Activated naive CD4-positive, alpha-beta T cell treated with anti-CD3 and anti-CD28 coated beads, Interleukin-2, amount 50 U/mL, for 72 hours (primary cell): Measurements from ENCODE around the gene C11orf65. TPM values are rescaled to one million over a fixed set of nuclear protein-coding genes. Genes with fewer than 3 reads are reported as not detected.
"Not testable (repeated sequence)": the region's sequence is repeated elsewhere in the genome, so short reads cannot be mapped to it uniquely, and the experiment has no call there.

Experiments used
- ATAC-seq, 2 donors: fragments of 150-1000 bp; cut with Tn5 transposase; 2 replicates each; pipeline ENCODE4 v1.10.0; 2021; ENCODE audit warnings: mild to moderate bottlenecking in 2 of 2, moderate library complexity in 2 of 2
- DNase-seq, 2 donors: peaks; one replicate each; pipeline ENCODE4 v3.0.0; 2021 to 2022; ENCODE audit warnings: low spot score in 2 of 2
- H3K27ac Mint-ChIP-seq, 2 donors: one replicate each; pipeline ENCODE4 v1.8.0; 2022; ENCODE audit warnings: mild to moderate bottlenecking in 2 of 2, mixed read lengths in 2 of 2
- H3K36me3 Mint-ChIP-seq, 2 donors: one replicate each; pipeline ENCODE4 v1.8.0; 2022; ENCODE audit warnings: mixed read lengths in 2 of 2
- H3K9me3 Mint-ChIP-seq, 2 donors: one replicate each; pipeline ENCODE4 v1.8.0; 2022; ENCODE audit warnings: mixed read lengths in 2 of 2
- total RNA-seq, 2 donors: library from RNA; stranded (reverse); gene quantifications; one replicate each; pipeline ENCODE4 v1.2.3, GENCODE V29; 2022

Gene C11orf65
- total RNA-seq, 2 donors from 2014 or later = 0.66 to 1.2 TPM

GRCh38 chr11:108405706-108406105 is 61.6 kb downstream of the C11orf65 start:
- H3K27ac Mint-ChIP-seq = no peak overlapping the region

GRCh38 chr11:108403052-108403451 is 64.3 kb downstream of the C11orf65 start:
- Mint-ChIP-seq H3K27ac (no peak overlapping the region), H3K9me3 (no peaks in the 10 kb centered on the region), H3K36me3 (no peaks in the 10 kb centered on the region)
- no peak for ATAC-seq
- no peak for DNase-seq

More at GRCh38 chr11:108405706-108406105, 61.6 kb downstream of the C11orf65 start:
- DNase-seq (no peak), ATAC-seq (no peak)
- H3K9me3 Mint-ChIP-seq = no peaks in the 10 kb centered on the region
- no peaks in the 10 kb centered on the region for H3K36me3 Mint-ChIP-seq

GRCh38 chr11:108402241-108402640 is 65.1 kb downstream of the C11orf65 start:
- H3K36me3 Mint-ChIP-seq = no peaks in the 10 kb centered on the region
- ATAC-seq = no peak
- H3K9me3 Mint-ChIP-seq = no peaks in the 10 kb centered on the region
- DNase-seq = no peak
- H3K27ac Mint-ChIP-seq = no peak overlapping the region

GRCh38 chr11:108398439-108398838 is 68.9 kb downstream of the C11orf65 start:
- Mint-ChIP-seq H3K36me3 (no peaks in the 10 kb centered on the region), H3K9me3 (no peaks in the 10 kb centered on the region), H3K27ac (no peak overlapping the region)
- no peak for DNase-seq
- no peak for ATAC-seq

DNA sequence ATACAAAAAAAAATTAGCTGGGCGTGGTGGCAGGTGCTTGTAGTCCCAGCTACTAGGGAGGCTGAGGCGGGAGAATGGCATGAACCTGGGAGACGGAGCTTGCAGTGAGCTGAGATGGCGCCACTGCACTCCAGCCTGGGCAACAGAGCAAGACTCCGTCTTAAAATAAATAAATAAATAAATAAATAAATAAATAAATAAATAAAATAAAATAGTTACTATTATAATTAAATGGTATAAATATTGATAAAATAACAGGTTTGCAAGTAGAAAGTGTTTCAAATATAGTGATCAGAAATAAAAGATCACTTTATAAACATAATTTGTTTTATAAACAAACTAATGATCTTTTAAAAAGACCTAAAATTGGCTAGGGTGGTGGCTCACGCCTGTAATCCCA is 70.7 kb downstream of the C11orf65 start:
- H3K36me3 Mint-ChIP-seq, DNase-seq, H3K27ac Mint-ChIP-seq, H3K9me3 Mint-ChIP-seq, ATAC-seq: not testable (repeated sequence)

DNA sequence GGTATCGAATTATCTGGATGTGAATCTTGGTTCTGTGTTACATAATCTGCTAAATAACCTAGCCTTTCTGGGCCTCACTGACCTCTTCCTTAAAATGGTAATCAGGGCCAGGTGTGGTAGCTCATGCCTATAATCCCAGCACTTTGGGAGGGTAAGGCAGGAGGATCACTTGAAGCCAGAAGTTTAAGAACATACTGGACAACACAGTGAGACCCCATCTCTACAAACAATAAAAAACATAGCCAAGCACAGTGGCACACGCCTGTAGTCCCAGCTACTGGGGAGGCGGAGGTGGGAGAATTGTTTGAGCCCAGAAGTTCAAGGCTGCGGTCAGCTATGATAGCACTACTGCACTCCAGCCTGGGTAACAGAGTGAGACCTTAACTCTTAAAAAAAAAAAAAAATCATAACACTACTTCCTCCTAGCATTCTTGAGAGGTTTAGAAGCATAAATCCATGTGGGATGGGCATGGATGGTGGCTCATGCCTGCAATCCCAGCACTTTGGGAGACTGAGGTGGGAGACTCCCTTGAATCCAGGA is 72.5 kb downstream of the C11orf65 start:
- no peak for ATAC-seq
- DNase-seq = no peak
- no peaks in the 10 kb centered on the region for H3K9me3 Mint-ChIP-seq
- no peak overlapping the region for H3K27ac Mint-ChIP-seq
- H3K36me3 Mint-ChIP-seq = no peaks in the 10 kb centered on the region

DNA sequence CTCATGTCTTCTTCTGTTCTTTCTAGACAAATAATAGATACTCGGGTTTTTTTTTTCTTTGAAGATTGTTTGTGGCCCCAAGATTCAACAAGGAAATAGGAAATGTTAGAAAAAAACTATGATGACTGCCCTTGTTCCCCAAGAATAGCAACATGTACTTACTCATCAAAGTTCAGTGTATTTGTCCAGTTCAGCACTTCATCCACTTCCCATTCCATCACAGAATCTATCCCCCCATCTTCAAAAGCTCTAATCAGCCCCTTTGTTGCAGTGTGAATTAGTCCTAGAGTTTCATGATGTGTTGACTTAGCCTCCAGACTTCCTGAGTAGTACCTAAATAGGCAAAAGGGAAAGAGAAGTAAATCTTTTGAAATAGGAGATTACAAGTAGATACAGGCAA is 74.3 kb downstream of the C11orf65 start:
- Mint-ChIP-seq H3K36me3 (no peaks in the 10 kb centered on the region), H3K27ac (no peak overlapping the region), H3K9me3 (no peaks in the 10 kb centered on the region)
- no peak for DNase-seq
- ATAC-seq = no peak

DNA sequence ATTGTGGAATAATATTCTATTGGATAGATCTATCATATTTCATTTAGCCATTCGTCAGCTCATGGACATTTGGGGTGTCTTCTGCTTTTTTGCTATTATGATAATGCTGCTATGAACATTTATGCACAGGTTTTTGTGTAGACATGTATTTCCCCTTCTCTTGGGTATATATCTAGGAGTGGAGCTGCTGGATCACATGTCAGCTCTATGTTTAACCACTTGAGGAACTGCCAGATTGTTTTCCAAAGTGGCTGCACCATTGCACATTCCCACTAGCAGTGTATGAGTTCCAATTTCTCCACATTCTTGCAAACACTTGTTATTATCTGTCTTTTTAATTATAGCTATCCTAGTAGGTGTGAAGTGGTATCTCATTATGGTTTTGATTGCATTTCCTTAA is 75.0 kb downstream of the C11orf65 start:
- Mint-ChIP-seq H3K9me3 (no peaks in the 10 kb centered on the region), H3K27ac (no peak overlapping the region), H3K36me3 (no peaks in the 10 kb centered on the region)
- no peak for ATAC-seq
- DNase-seq = no peak

DNA sequence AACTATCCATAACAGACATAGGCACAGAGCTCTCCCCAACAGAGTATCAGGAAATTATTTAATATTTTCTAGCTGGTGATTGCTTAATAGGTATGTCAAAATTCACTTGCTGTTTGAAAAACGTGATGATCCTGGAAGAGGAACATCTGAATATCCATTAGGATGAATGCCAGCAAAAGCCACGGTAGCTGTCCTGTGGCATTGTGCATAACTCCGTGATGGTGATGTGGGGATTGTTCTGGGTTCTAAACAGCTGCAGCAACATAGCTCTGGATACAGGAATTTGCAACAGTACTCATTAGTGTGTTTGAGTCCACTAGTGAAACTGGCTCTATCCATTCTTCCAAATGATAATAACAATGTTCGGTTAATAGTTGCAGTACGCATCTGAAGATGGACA is 78.8 kb downstream of the C11orf65 start:
- Mint-ChIP-seq H3K36me3 (no peaks in the 10 kb centered on the region), H3K27ac (no peak overlapping the region), H3K9me3 (no peaks in the 10 kb centered on the region)
- ATAC-seq (no peak), DNase-seq (no peak)

DNA sequence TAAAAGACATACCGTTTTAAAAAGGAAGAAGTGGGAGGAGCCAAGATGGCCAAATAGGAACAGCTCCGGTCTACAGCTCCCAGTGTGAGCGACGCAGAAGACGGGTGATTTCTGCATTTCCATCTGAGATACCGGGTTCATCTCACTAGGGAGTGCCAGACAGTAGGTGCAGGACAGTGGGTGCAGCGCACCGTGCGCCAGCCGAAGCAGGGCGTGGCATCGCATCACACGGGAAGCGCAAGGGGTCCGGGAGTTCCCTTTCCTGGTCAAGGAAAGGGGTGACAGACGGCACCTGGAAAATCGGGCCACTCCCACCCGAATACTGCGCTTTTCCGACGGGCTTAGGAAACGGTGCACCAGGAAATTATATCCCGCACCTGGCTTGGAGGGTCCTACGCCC is 93.8 kb downstream of the C11orf65 start:
- H3K9me3 Mint-ChIP-seq, DNase-seq, H3K27ac Mint-ChIP-seq, ATAC-seq: not testable (repeated sequence)
- peaks cover 14 to 27% of the 10 kb centered on the region in 2 donors for H3K36me3 Mint-ChIP-seq

DNA sequence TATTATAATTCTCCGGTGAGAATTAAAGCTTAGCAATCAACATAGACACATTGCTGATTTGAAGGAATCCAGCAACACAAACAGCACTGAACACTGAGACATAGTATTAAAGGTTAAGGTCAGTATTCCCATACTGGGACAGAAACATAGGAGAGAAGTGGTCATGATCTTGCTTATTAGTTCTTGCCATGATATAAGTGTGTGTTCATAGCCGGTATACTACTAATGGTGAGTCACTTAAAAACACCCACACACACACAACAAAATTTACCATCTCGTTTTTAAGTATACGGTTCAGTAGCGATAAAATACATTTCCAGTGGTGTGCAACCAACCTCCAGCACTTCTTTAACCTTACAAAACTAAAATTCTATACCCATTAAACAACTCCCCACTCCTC is 96.3 kb downstream of the C11orf65 start:
- no peak for ATAC-seq
- peaks cover 4% of the 10 kb centered on the region in 2 donors for H3K9me3 Mint-ChIP-seq
- DNase-seq = no peak
- H3K36me3 Mint-ChIP-seq = peaks cover 23 to 27% of the 10 kb centered on the region in 2 donors
- H3K27ac Mint-ChIP-seq = no peak overlapping the region

DNA sequence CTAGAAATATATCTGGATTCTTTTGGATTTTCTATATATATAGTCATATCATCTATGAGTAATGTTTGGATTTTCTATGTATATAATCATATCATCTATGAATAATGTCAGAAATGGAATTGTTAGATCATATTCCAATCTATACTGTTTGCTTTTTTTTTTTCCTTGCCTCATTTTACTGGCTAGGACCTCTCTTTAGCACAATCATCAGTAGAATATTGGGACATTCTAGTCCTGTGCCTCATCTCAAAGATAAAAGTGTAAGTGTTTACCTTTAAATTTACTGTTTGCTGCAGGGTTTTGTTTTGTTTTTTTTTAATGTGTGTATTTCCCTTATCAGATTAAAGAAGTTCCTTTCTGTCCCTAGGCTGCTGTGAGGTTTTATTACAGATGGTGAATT is 97.0 kb downstream of the C11orf65 start:
- peaks cover 4% of the 10 kb centered on the region in 2 donors for H3K9me3 Mint-ChIP-seq
- ATAC-seq (no peak), DNase-seq (no peak)
- peaks cover 23 to 27% of the 10 kb centered on the region in 2 donors for H3K36me3 Mint-ChIP-seq
- no peak overlapping the region for H3K27ac Mint-ChIP-seq

GRCh38 chr11:108369064-108369463 is 98.3 kb downstream of the C11orf65 start:
- DNase-seq = no peak
- peaks cover 15 to 18% of the 10 kb centered on the region in 2 donors for H3K36me3 Mint-ChIP-seq
- H3K9me3 Mint-ChIP-seq = no peaks in the 10 kb centered on the region
- ATAC-seq = no peak
- H3K27ac Mint-ChIP-seq = no peak overlapping the region

DNA sequence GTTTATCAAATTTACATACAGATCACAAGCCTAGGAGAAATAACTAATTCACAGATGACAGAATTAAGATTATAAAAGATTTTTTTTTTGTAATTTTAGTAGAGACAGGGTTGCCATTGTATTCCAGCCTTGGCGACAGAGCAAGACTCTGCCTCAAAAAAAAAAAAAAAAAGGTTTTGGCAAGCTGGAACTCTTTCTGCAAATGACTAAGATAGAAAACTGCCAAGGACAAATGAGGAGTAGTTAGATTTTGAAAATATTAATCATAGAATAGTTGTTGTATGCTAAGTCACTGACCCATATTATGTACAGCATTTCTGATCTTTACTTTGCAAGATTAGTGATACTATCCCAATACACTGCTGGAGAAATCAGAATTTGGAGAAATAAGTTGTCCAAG is 99.2 kb downstream of the C11orf65 start:
- Mint-ChIP-seq H3K36me3 (peaks cover 10 to 15% of the 10 kb centered on the region in 2 donors), H3K9me3 (no peaks in the 10 kb centered on the region), H3K27ac (no peak overlapping the region)
- DNase-seq = no peak
- no peak for ATAC-seq

DNA sequence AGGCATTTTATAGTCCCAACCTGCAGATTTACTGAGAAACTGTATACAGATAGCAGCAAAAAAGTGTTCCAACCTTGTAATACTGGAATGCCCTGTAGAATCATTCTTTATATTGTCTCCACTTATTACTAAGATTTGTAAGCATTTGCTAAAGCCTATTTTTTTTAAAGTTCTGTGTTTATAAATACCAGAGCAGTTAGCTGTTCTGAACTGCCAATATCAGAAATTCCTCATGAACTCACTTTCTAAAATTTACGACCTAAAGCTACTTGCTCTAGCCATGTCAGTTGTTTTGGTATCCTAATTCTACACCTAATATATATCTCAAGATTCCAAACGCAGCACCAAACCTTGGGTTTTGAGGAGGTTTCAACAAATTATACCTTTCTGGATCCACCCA is 103.2 kb downstream of the C11orf65 start:
- peaks cover 0 to 9% of the 10 kb centered on the region in 2 donors for H3K36me3 Mint-ChIP-seq
- H3K9me3 Mint-ChIP-seq = peaks cover 0 to 6% of the 10 kb centered on the region in 2 donors
- DNase-seq = no peak
- no peak overlapping the region for H3K27ac Mint-ChIP-seq
- no peak for ATAC-seq

GRCh38 chr11:108351468-108351867 is 115.9 kb downstream of the C11orf65 start:
- no peak overlapping the region for H3K27ac Mint-ChIP-seq

GRCh38 chr11:108346451-108346850 is 120.9 kb downstream of the C11orf65 start:
- ATAC-seq = no peak
- no peak overlapping the region for H3K27ac Mint-ChIP-seq
- peaks cover 0 to 7% of the 10 kb centered on the region in 2 donors for H3K36me3 Mint-ChIP-seq

More at GRCh38 chr11:108351468-108351867, 115.9 kb downstream of the C11orf65 start:
- DNase-seq (no peak), ATAC-seq (no peak)
- no peaks in the 10 kb centered on the region for H3K9me3 Mint-ChIP-seq
- H3K36me3 Mint-ChIP-seq = peaks cover 14 to 19% of the 10 kb centered on the region in 2 donors

DNA sequence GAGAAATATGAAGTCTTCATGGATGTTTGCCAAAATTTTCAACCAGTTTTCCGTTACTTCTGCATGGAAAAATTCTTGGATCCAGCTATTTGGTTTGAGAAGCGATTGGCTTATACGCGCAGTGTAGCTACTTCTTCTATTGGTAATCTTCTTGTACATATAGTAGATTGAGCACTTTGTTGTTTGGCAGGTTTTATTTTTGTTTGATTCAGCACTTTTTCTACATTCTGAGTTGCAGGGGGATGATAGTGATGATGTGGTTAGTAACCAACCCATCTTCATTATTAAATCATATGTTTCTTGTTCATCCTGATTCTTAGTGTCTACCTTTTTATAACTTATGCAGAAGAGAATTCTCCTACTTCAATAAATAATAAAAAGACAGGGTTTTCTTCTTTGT is 121.6 kb downstream of the C11orf65 start:
- Mint-ChIP-seq H3K27ac (no peak overlapping the region), H3K9me3 (no peaks in the 10 kb centered on the region), H3K36me3 (peaks cover 0 to 7% of the 10 kb centered on the region in 2 donors)
- DNase-seq (no peak), ATAC-seq (no peak)

More at GRCh38 chr11:108346451-108346850, 120.9 kb downstream of the C11orf65 start:
- no peak for DNase-seq
- H3K9me3 Mint-ChIP-seq = no peaks in the 10 kb centered on the region
